Measurements from ENCODE around the gene EDN3. TPM values are rescaled to one million over a fixed set of nuclear protein-coding genes. Genes with fewer than 3 reads are reported as not detected.

Gene EDN3
- total RNA-seq, 1 experiment from 2014 or later = not detected

- ChIA-PET CTCF (no interaction called here), RAD21 (ENCODE audit: low non-redundant PET in 1 of 2, low total read pairs in 2 of 2, uncharacterized antibody in 2 of 2, unreplicated experiment in 2 of 2) (no interaction called here)
These were observed 71.0 kb downstream of the EDN3 start for GRCh38 chr20:59371431-59371830.

GRCh38 chr20:59374261-59374660, 73.8 kb downstream of the EDN3 start:
- H3K4me1 ChIP-seq (ENCODE audit: control insufficient read depth in 1 of 2, insufficient read depth in 2 of 2, low read length in 2 of 2) = no peaks in the 10 kb centered on the region
- H3K9ac ChIP-seq (ENCODE audit: low read length) = no peak overlapping the region
- no peak for ATAC-seq
- peaks cover 47% of the 10 kb centered on the region for H3K27me3 ChIP-seq (ENCODE audit: insufficient read depth, low read length)
- H3K9me2 ChIP-seq (ENCODE audit: insufficient read depth) = no peaks in the 10 kb centered on the region
- H3K36me3 ChIP-seq (ENCODE audit: control insufficient read depth in 1 of 2, insufficient read depth in 2 of 2, low read length in 2 of 2) = no peaks in the 10 kb centered on the region
- no peak for DNase-seq (ENCODE audit: low read depth, low spot score)
- CTCF ChIA-PET = no interaction called here
- H3K4me2 ChIP-seq (ENCODE audit: low read length) = no peak overlapping the region
- H3K4me3 ChIP-seq (replicated peaks in 1 of 2; ENCODE audit: low read depth in 1 of 2, low read length in 2 of 2) = no peak overlapping the region
- POLR2A ChIA-PET = no interaction called here
- intact Hi-C loops (cut with micrococcal nuclease) = no loop called here
- no peak overlapping the region for H2AFZ ChIP-seq (ENCODE audit: low read depth, low read length, poor library complexity, severe bottlenecking)
- H3K79me2 ChIP-seq (ENCODE audit: insufficient read depth, low read length) = no peaks in the 10 kb centered on the region
- no peaks in the 10 kb centered on the region for H4K20me1 ChIP-seq (ENCODE audit: insufficient read depth)
- RAD21 ChIA-PET (ENCODE audit: low non-redundant PET in 1 of 2, low total read pairs in 2 of 2, uncharacterized antibody in 2 of 2, unreplicated experiment in 2 of 2) = no interaction called here
- no peak overlapping the region for H3K27ac ChIP-seq (ENCODE audit: low read depth, low read length)
- no peaks in the 10 kb centered on the region for H3K9me3 ChIP-seq (ENCODE audit: control insufficient read depth in 1 of 2, insufficient read depth in 1 of 2, low read depth in 1 of 2, low read length in 2 of 2)
- no TSS peak for BruUV-seq (replicated peaks)
- TF ChIP-seq YY1 (IDR thresholded peaks at IDR 0.05; ENCODE audit: extremely low read depth, insufficient replicate concordance, low read depth, low read length) (no peak), POLR2A (IDR thresholded peaks at IDR 0.05; ENCODE audit: borderline replicate concordance, extremely low read depth, insufficient read depth, insufficient read length) (no peak), EZH2 (IDR thresholded peaks at IDR 0.05) (no peak), JUND (IDR thresholded peaks at IDR 0.05) (no peak), ZNF274 (IDR thresholded peaks at IDR 0.05; ENCODE audit: low read depth, low read length) (no peak), ATF3 (IDR thresholded peaks at IDR 0.05) (no peak), POLR2AphosphoS5 (IDR thresholded peaks at IDR 0.05; ENCODE audit: low read depth, low read length) (no peak), FOSL1 (IDR thresholded peaks at IDR 0.05; ENCODE audit: low read depth) (no peak), ZBTB33 (IDR thresholded peaks at IDR 0.05; ENCODE audit: extremely low read depth, insufficient replicate concordance, low read length) (no peak), EZH2phosphoT487 (IDR thresholded peaks at IDR 0.05; ENCODE audit: borderline replicate concordance) (no peak), REST (IDR thresholded peaks at IDR 0.05; ENCODE audit: low read depth) (no peak), CEBPB (IDR thresholded peaks at IDR 0.05; ENCODE audit: low read depth) (no peak), EGR1 (IDR thresholded peaks at IDR 0.05; ENCODE audit: low read depth) (no peak)

More at GRCh38 chr20:59371431-59371830, 71.0 kb downstream of the EDN3 start:
- H3K27me3 ChIP-seq (ENCODE audit: insufficient read depth, low read length) = peaks cover 45% of the 10 kb centered on the region
- no peaks in the 10 kb centered on the region for H4K20me1 ChIP-seq (ENCODE audit: insufficient read depth)
- H3K4me1 ChIP-seq (ENCODE audit: control insufficient read depth in 1 of 2, insufficient read depth in 2 of 2, low read length in 2 of 2) = no peaks in the 10 kb centered on the region
- TF ChIP-seq YY1 (IDR thresholded peaks at IDR 0.05; ENCODE audit: extremely low read depth, insufficient replicate concordance, low read depth, low read length) (no peak), EGR1 (IDR thresholded peaks at IDR 0.05; ENCODE audit: low read depth) (no peak), ELF1 (IDR thresholded peaks at IDR 0.05; ENCODE audit: borderline replicate concordance, low read depth) (no peak), TCF7L2 (IDR thresholded peaks at IDR 0.05; ENCODE audit: borderline replicate concordance, extremely low read depth, insufficient read depth, insufficient read length) (no peak), POLR2AphosphoS5 (IDR thresholded peaks at IDR 0.05; ENCODE audit: low read depth, low read length) (no peak)
- intact Hi-C loops (cut with micrococcal nuclease) = no loop called here
- no peaks in the 10 kb centered on the region for H3K79me2 ChIP-seq (ENCODE audit: insufficient read depth, low read length)
- no TSS peak for BruUV-seq (replicated peaks)
- no peak overlapping the region for H3K4me2 ChIP-seq (ENCODE audit: low read length)
- no peaks in the 10 kb centered on the region for H3K9me2 ChIP-seq (ENCODE audit: insufficient read depth)
- POLR2A ChIA-PET = no interaction called here
- no peak overlapping the region for H3K27ac ChIP-seq (ENCODE audit: low read depth, low read length)
- no peak overlapping the region for H3K9ac ChIP-seq (ENCODE audit: low read length)
- H3K36me3 ChIP-seq (ENCODE audit: control insufficient read depth in 1 of 2, insufficient read depth in 2 of 2, low read length in 2 of 2) = no peaks in the 10 kb centered on the region
- no peak overlapping the region for H3K4me3 ChIP-seq (replicated peaks in 1 of 2; ENCODE audit: low read depth in 1 of 2, low read length in 2 of 2)
- ATAC-seq (no peak), DNase-seq (ENCODE audit: low read depth, low spot score) (no peak)
- no peak overlapping the region for H2AFZ ChIP-seq (ENCODE audit: low read depth, low read length, poor library complexity, severe bottlenecking)
- H3K9me3 ChIP-seq (ENCODE audit: control insufficient read depth in 1 of 2, insufficient read depth in 1 of 2, low read depth in 1 of 2, low read length in 2 of 2) = no peaks in the 10 kb centered on the region

Data from HCT116 (cell line).